Measurements from ENCODE around the gene USP6NL. TPM values are rescaled to one million over a fixed set of nuclear protein-coding genes. Genes with fewer than 3 reads are reported as not detected.

The USP6NL gene
- total RNA-seq, 1 donor from 2014 or later = 21.6 TPM

GRCh38 chr10:11538834-11539190 lies 72.6 kb downstream of the USP6NL start:
- H3K27me3 ChIP-seq = no peaks in the 10 kb centered on the region
- H3K9me3 ChIP-seq = no peaks in the 10 kb centered on the region
- DNase-seq = no peak
- intact Hi-C loops (cut with DNase I) = no loop called here
- H3K36me3 ChIP-seq = no peaks in the 10 kb centered on the region
- TF ChIP-seq, protein P1, sequence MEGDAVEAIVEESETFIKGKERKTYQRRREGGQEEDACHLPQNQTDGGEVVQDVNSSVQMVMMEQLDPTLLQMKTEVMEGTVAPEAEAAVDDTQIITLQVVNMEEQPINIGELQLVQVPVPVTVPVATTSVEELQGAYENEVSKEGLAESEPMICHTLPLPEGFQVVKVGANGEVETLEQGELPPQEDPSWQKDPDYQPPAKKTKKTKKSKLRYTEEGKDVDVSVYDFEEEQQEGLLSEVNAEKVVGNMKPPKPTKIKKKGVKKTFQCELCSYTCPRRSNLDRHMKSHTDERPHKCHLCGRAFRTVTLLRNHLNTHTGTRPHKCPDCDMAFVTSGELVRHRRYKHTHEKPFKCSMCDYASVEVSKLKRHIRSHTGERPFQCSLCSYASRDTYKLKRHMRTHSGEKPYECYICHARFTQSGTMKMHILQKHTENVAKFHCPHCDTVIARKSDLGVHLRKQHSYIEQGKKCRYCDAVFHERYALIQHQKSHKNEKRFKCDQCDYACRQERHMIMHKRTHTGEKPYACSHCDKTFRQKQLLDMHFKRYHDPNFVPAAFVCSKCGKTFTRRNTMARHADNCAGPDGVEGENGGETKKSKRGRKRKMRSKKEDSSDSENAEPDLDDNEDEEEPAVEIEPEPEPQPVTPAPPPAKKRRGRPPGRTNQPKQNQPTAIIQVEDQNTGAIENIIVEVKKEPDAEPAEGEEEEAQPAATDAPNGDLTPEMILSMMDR (IDR thresholded peaks at IDR 0.05) = no peak
- no peak overlapping the region for H3K27ac ChIP-seq
- H3K4me3 ChIP-seq = no peak overlapping the region
- no peak for ATAC-seq
- no peaks in the 10 kb centered on the region for H3K4me1 ChIP-seq

GRCh38 chr10:11536228-11536627 lies 75.2 kb downstream of the USP6NL start:
- DNase-seq (no peak), ATAC-seq (no peak)
- H3K27me3 ChIP-seq = no peaks in the 10 kb centered on the region
- H3K9me3 ChIP-seq = no peaks in the 10 kb centered on the region
- TF ChIP-seq, protein P1 (IDR thresholded peaks at IDR 0.05) = no peak
- H3K36me3 ChIP-seq = no peaks in the 10 kb centered on the region
- intact Hi-C loops (cut with DNase I) = no loop called here
- H3K27ac ChIP-seq = no peak overlapping the region
- H3K4me3 ChIP-seq = no peak overlapping the region
- H3K4me1 ChIP-seq = no peaks in the 10 kb centered on the region

- TF ChIP-seq, protein P1 (IDR thresholded peaks at IDR 0.05) = no peak
- Histone ChIP-seq H3K27ac (no peak overlapping the region), H3K9me3 (no peaks in the 10 kb centered on the region), H3K27me3 (no peaks in the 10 kb centered on the region), H3K4me3 (no peak overlapping the region), H3K36me3 (no peaks in the 10 kb centered on the region), H3K4me1 (no peaks in the 10 kb centered on the region)
- DNase-seq = no peak
- no peak for ATAC-seq
- intact Hi-C loops (cut with DNase I) = no loop called here
Observed at GRCh38 chr10:11535346-11535959, 76.0 kb downstream of the USP6NL start.

GRCh38 chr10:11533328-11533781 lies 78.1 kb downstream of the USP6NL start:
- H3K36me3 ChIP-seq = no peaks in the 10 kb centered on the region
- DNase-seq = no peak
- peaks cover 13% of the 10 kb centered on the region for H3K4me1 ChIP-seq
- no peak overlapping the region for H3K4me3 ChIP-seq
- intact Hi-C loops (cut with DNase I) = no loop called here
- TF ChIP-seq, protein P1 (IDR thresholded peaks at IDR 0.05) = peak; percentile 22
- no peaks in the 10 kb centered on the region for H3K9me3 ChIP-seq
- ATAC-seq = peak; percentile 63
- H3K27me3 ChIP-seq = no peaks in the 10 kb centered on the region
- H3K27ac ChIP-seq = no peak overlapping the region

GRCh38 chr10:11532306-11532705 lies 79.1 kb downstream of the USP6NL start:
- DNase-seq = no peak
- no peak for ATAC-seq
- H3K4me1 ChIP-seq = peaks cover 15% of the 10 kb centered on the region
- H3K4me3 ChIP-seq = no peak overlapping the region
- TF ChIP-seq, protein P1 (IDR thresholded peaks at IDR 0.05) = no peak
- H3K36me3 ChIP-seq = no peaks in the 10 kb centered on the region
- H3K9me3 ChIP-seq = no peaks in the 10 kb centered on the region
- no peak overlapping the region for H3K27ac ChIP-seq
- H3K27me3 ChIP-seq = no peaks in the 10 kb centered on the region
- intact Hi-C loops (cut with DNase I) = no loop called here

DNA sequence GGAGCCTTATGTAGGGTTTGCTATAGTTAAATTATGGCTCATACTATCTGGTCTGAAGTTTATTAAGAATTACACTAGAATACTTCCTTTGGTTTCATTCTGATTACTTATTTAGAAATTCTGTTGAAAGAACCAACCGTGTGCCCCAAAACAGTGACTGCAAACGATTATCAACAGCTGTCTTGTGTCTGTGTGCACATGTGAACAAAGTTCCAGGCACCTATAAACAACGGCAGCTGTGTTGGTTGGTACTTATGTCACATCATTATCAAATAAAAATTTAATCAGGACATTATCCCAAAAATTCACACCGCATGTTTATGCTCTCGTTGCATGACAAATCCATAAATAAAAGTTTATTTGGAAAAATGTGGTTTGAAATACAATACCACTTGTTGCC lies 80.6 kb downstream of the USP6NL start:
- H3K9me3 ChIP-seq = no peaks in the 10 kb centered on the region
- TF ChIP-seq, protein P1 (IDR thresholded peaks at IDR 0.05) = no peak
- H3K36me3 ChIP-seq = no peaks in the 10 kb centered on the region
- H3K27ac ChIP-seq = no peak overlapping the region
- DNase-seq = no peak
- intact Hi-C loops (cut with DNase I) = no loop called here
- H3K27me3 ChIP-seq = no peaks in the 10 kb centered on the region
- ATAC-seq = no peak
- no peak overlapping the region for H3K4me3 ChIP-seq
- peaks cover 15% of the 10 kb centered on the region for H3K4me1 ChIP-seq

Data from upper lobe of right lung (tissue), 1 donor.